HepG2 (cell line): Measurements from ENCODE around the gene IFNL1. TPM values are rescaled to one million over a fixed set of nuclear protein-coding genes. Genes with fewer than 3 reads are reported as not detected.
"Not testable (repeated sequence)": the region's sequence is repeated elsewhere in the genome, so short reads cannot be mapped to it uniquely, and the experiment has no call there.

Source experiments
- ATAC-seq: fragments of 200-7000 bp; cut with Tn5 transposase; 3 replicates; pipeline ENCODE4 v1.9.1; 2020; ENCODE audit warnings: mild to moderate bottlenecking, moderate library complexity
- BruUV-seq: library from RNA; stranded (reverse); fragments of 400-500 nt; replicated peaks from 2 replicates; lab custom pipeline; 2021; lab: Mats Ljungman, UMichigan
- CTCF ChIA-PET: fragments of 300-600 bp; formaldehyde crosslinking; extraction: SDS; loops from one replicate; lab custom pipeline; 2021; ENCODE audit warnings: low total read pairs, inconsistent platforms, low intra/inter-chr PET ratio; lab: Yijun Ruan, JAX
- POLR2A ChIA-PET: fragments of 350-600 bp; sonication (Branson Sonifier 250); formaldehyde crosslinking; loops from one replicate; lab custom pipeline; 2020; ENCODE audit warnings: antibody characterized with exemption, inconsistent platforms; lab: Yijun Ruan, JAX
- DNase-seq: peaks from one replicate; pipeline ENCODE4 v3.0.0-alpha.2; 2015; ENCODE audit warnings: low spot score
- FAIRE-seq: peaks from 3 replicates; lab custom pipeline; 2011; peaks lifted over from hg19 to GRCh38; lab: Jason Lieb, UNC
- H2AFZ ChIP-seq: one replicate; pipeline ENCODE4 v1.6.1; 2011; ENCODE audit warnings: low read length, inconsistent platforms
- H3K27ac ChIP-seq: fragments of 300-600 bp; 3 replicates; pipeline ENCODE4 v1.8.0; 2011; ENCODE audit warnings: mixed run types, mild to moderate bottlenecking, mixed read lengths, low read length, inconsistent platforms; ENCODE audit not compliant: insufficient read depth; ENCODE audit errors: extremely low read length
- H3K27me3 ChIP-seq, 2 experiments: fragments of 200-600 bp in 1 of 2; 2 replicates in 1 of 2; 3 replicates in 1 of 2; pipeline versions ENCODE4 v1.6.0 to v1.8.0; 2011; ENCODE audit warnings: low read length in 2 of 2, mild to moderate bottlenecking in 2 of 2, moderate library complexity in 2 of 2, inconsistent platforms in 1 of 2; ENCODE audit not compliant: insufficient read depth in 2 of 2, control insufficient read depth in 1 of 2
- H3K36me3 ChIP-seq, 2 experiments: fragments of 200-600 bp in 1 of 2; replicated peaks in 1 of 2; 2 replicates in 1 of 2; 3 replicates in 1 of 2; pipeline versions ENCODE4 v1.5.1 to v1.8.0; 2011; ENCODE audit warnings: low read length in 2 of 2, inconsistent platforms in 1 of 2; ENCODE audit not compliant: insufficient read depth in 2 of 2, control insufficient read depth in 1 of 2
- H3K4me1 ChIP-seq: 2 replicates; pipeline ENCODE4 v1.5.1; 2012; ENCODE audit warnings: low read length, inconsistent platforms; ENCODE audit not compliant: insufficient read depth
- H3K4me2 ChIP-seq: 2 replicates; pipeline ENCODE4 v1.6.0; 2011; ENCODE audit warnings: low read depth, low read length, inconsistent platforms
- H3K4me3 ChIP-seq, 3 experiments: fragments of 200-600 bp in 1 of 3; sonication (generic), shearing (Covaris generic) in 1 of 3; replicated peaks in 1 of 3; 2 replicates each; pipeline ENCODE4 v1.5.1; 2011 to 2016; ENCODE audit warnings: low read length in 3 of 3, inconsistent platforms in 2 of 3, low read depth in 2 of 3, mild to moderate bottlenecking in 2 of 3, control low read depth in 1 of 3, mixed read lengths in 1 of 3; ENCODE audit not compliant: insufficient read depth in 1 of 3
- H3K79me2 ChIP-seq: one replicate; pipeline ENCODE4 v1.6.1; 2011; ENCODE audit warnings: low read length, inconsistent platforms; ENCODE audit not compliant: insufficient read depth
- H3K9ac ChIP-seq: 2 replicates; pipeline ENCODE4 v1.6.0; 2011; ENCODE audit warnings: mild to moderate bottlenecking, low read depth, low read length, inconsistent platforms; ENCODE audit not compliant: insufficient read depth
- H3K9me3 ChIP-seq: 2 replicates; pipeline ENCODE4 v1.5.1; 2012; ENCODE audit warnings: mild to moderate bottlenecking, low read length
- H4K20me1 ChIP-seq: 2 replicates; pipeline ENCODE4 v1.6.0; 2011; ENCODE audit warnings: inconsistent platforms, mild to moderate bottlenecking, low read length, moderate library complexity; ENCODE audit not compliant: insufficient read depth
- DBP ChIP-seq: sonication (generic); formaldehyde crosslinking; IDR thresholded peaks from 2 replicates; pipeline ENCODE4 v1.4.0; 2020; ENCODE audit warnings: missing genetic modification reagents; ENCODE audit errors: not compliant biosample characterization
- HNRNPH1 ChIP-seq: fragments of 200-400 bp; formaldehyde crosslinking; optimal IDR thresholded peaks from 2 replicates; pipeline ENCODE3; 2017; ENCODE audit warnings: mild to moderate bottlenecking, low read depth, low read length
- JUN ChIP-seq: sonication (generic); formaldehyde crosslinking; IDR thresholded peaks from 2 replicates; pipeline ENCODE4 v1.4.0; 2020; ENCODE audit warnings: mild to moderate bottlenecking, missing genetic modification reagents
- MEF2D ChIP-seq: sonication (generic); formaldehyde crosslinking; IDR thresholded peaks from 2 replicates; pipeline ENCODE4 v1.5.1; 2020; ENCODE audit warnings: mild to moderate bottlenecking, missing genetic modification reagents
- MLX ChIP-seq: IDR thresholded peaks from 2 replicates; pipeline ENCODE4 v1.6.1; 2016
- NR2F2 ChIP-seq: IDR thresholded peaks from 2 replicates; pipeline ENCODE4 v1.6.1; 2012; ENCODE audit warnings: low read depth, inconsistent platforms, borderline replicate concordance
- POLR2A ChIP-seq, 2 experiments: IDR thresholded peaks; 2 replicates each; pipeline ENCODE4 v1.6.1; 2011; ENCODE audit warnings: low read depth in 2 of 2, low read length in 2 of 2, mild to moderate bottlenecking in 1 of 2, moderate library complexity in 1 of 2; ENCODE audit not compliant: insufficient read depth in 1 of 2
- POLR2AphosphoS5 ChIP-seq: IDR thresholded peaks from 2 replicates; pipeline ENCODE4 v1.6.1; 2012; ENCODE audit warnings: low read depth, low read length
- PRMT3 ChIP-seq: sonication (generic); formaldehyde crosslinking; IDR thresholded peaks from 2 replicates; pipeline ENCODE4 v1.8.1; 2022; ENCODE audit warnings: low read depth, mild to moderate bottlenecking, moderate library complexity, missing genetic modification reagents, borderline replicate concordance
- RFXAP ChIP-seq: sonication (generic); formaldehyde crosslinking; IDR thresholded peaks from 2 replicates; pipeline ENCODE4 v1.4.0; 2020; ENCODE audit warnings: missing genetic modification reagents, borderline replicate concordance
- SETDB1 ChIP-seq: sonication (generic); formaldehyde crosslinking; IDR thresholded peaks from 2 replicates; pipeline ENCODE4 v1.5.1; 2020; ENCODE audit warnings: missing genetic modification reagents, mild to moderate bottlenecking, borderline replicate concordance
- SSRP1 ChIP-seq: IDR thresholded peaks from 2 replicates; pipeline ENCODE4 v1.6.1; 2016; ENCODE audit warnings: control low read depth
- TBX3 ChIP-seq: fragments of 450-650 bp; IDR thresholded peaks from 2 replicates; pipeline ENCODE4 v1.6.1; 2017; ENCODE audit warnings: antibody characterized with exemption, mild to moderate bottlenecking, inconsistent platforms, borderline replicate concordance
- ZNF556 ChIP-seq: sonication (generic); formaldehyde crosslinking; IDR thresholded peaks from 2 replicates; pipeline ENCODE4 v1.4.0; 2020; ENCODE audit warnings: mild to moderate bottlenecking, missing genetic modification reagents, borderline replicate concordance
- ZNF839 ChIP-seq: sonication (generic); formaldehyde crosslinking; IDR thresholded peaks from 2 replicates; pipeline ENCODE4 v1.4.0; 2020; ENCODE audit warnings: missing genetic modification reagents, mild to moderate bottlenecking, borderline replicate concordance
- ZSCAN21 ChIP-seq: sonication (generic); formaldehyde crosslinking; IDR thresholded peaks from 2 replicates; pipeline ENCODE4 v1.8.0; 2022; ENCODE audit warnings: mild to moderate bottlenecking, missing genetic modification reagents, moderate library complexity, borderline replicate concordance
- WGBS: methylation state at CpG from one replicate; pipeline ENCODE4 v1.1.6; 2017; ENCODE audit warnings: low lambda C conversion rate; 5-methylcytosine and 5-hydroxymethylcytosine counted together
- in situ Hi-C: cut with HindIII; loops from 2 replicates; pipeline ENCODE4 v1.10.0; 2017; ENCODE audit warnings: low pct_unique_long_range_greater_than_20kb; ENCODE audit not compliant: extremely low pct_ligation_motif_present
- intact Hi-C: fragments of 100-400 bp; cut with micrococcal nuclease; formaldehyde crosslinking; loops from one replicate; pipeline ENCODE4 v1.10.0; 2022; ENCODE audit not compliant: unreplicated experiment
- polyA plus RNA-seq, 8 experiments: library from polyadenylated mRNA; depleted of rRNA in 3 of 8; stranded (reverse) in 7 of 8; unstranded in 1 of 8; fragments of >200 nt; fragmentation: Illumina TruSeq in 4 of 8; extraction: Trizol in 4 of 8; gene quantifications; 2 replicates each; pipeline versions ENCODE4 v1.2.1 to v1.2.3, GENCODE V29; 2011 to 2016; ENCODE audit warnings: low read depth in 4 of 8, missing spikeins in 1 of 8, mixed read lengths in 1 of 8; ENCODE audit not compliant: insufficient read depth in 1 of 8
- total RNA-seq, 5 experiments: library from RNA; depleted of rRNA; stranded (reverse); fragments of >200 nt; fragmentation: Illumina TruSeq; extraction: Trizol; gene quantifications; 2 replicates each; pipeline ENCODE4 v1.2.3, GENCODE V29; 2016; ENCODE audit warnings: low read depth in 1 of 5

IFNL1 gene
- total and polyA plus RNA-seq, 2 of the 13 experiments (the other 11 are each of a cell fraction or from before 2014, with no cell fraction given): not detected

GRCh38 chr19:39308531-39309304 is 12.5 kb downstream of the IFNL1 start:
- TF ChIP-seq POLR2AphosphoS5 (no peak), HNRNPH1 (no peak), POLR2A (IDR thresholded peaks at IDR 0.05; ENCODE audit: insufficient read depth in 1 of 2, low read depth in 2 of 2, low read length in 2 of 2) (no peak), MLX (CRISPR knock-in tag) (no peak), ZSCAN21 (CRISPR knock-in tag) (no peak), JUN (CRISPR knock-in tag) (no peak), SETDB1 (no peak), TBX3 (no peak), MEF2D (no peak), ZNF839 (CRISPR knock-in tag) (no peak), ZNF556 (no peak), RFXAP (CRISPR knock-in tag) (no peak), PRMT3 (CRISPR knock-in tag) (no peak), NR2F2 (no peak), SSRP1 (CRISPR knock-in tag) (no peak), DBP (CRISPR knock-in tag) (no peak)
- TF ChIP-seq, all 625 proteins: peak for 0
- intact Hi-C loops (no loop called here), in situ Hi-C loops (no loop called here)
- DNase-seq (no peak), FAIRE-seq (no peak), ATAC-seq (no peak)
- H3K9ac ChIP-seq: no peak overlapping the region
- H3K4me1 ChIP-seq: peaks cover 20% of the 10 kb centered on the region
- no peak overlapping the region for H3K27ac ChIP-seq
- H3K36me3 ChIP-seq: no peaks in the 10 kb centered on the region
- no peaks in the 10 kb centered on the region for H4K20me1 ChIP-seq
- H3K4me2 ChIP-seq: no peak overlapping the region
- 86% methylated on average over 10 of the region's 18 CpGs for WGBS
- no peaks in the 10 kb centered on the region for H3K9me3 ChIP-seq
- BruUV-seq: no TSS peak
- no peak overlapping the region for H3K4me3 ChIP-seq
- H3K27me3 ChIP-seq: peaks cover 0 to 4% of the 10 kb centered on the region in 2 experiments; a peak in 2 of 5 replicates
- CTCF ChIA-PET: no interaction called here
- no peak overlapping the region for H2AFZ ChIP-seq
- H3K79me2 ChIP-seq: no peaks in the 10 kb centered on the region
- POLR2A ChIA-PET: no interaction called here

GRCh38 chr19:39309305-39309670 is 13.1 kb downstream of the IFNL1 start:
- H3K4me2 ChIP-seq, H3K9me3 ChIP-seq, H2AFZ ChIP-seq, H4K20me1 ChIP-seq, BruUV-seq, DNase-seq, H3K9ac ChIP-seq, CTCF ChIA-PET, H3K4me3 ChIP-seq, in situ Hi-C loops, FAIRE-seq, H3K27ac ChIP-seq, H3K36me3 ChIP-seq, H3K79me2 ChIP-seq, H3K27me3 ChIP-seq, intact Hi-C loops, ATAC-seq: not testable (repeated sequence)
- peaks cover 19% of the 10 kb centered on the region for H3K4me1 ChIP-seq
- POLR2A ChIA-PET: interaction anchor here (0.6 kb wide), 1 partner anchor 1487 kb away, joined by 4 read pairs; no protein-coding TSS in a partner anchor
- 58% methylated on average over 7 of the region's 7 CpGs for WGBS
